ENCODE measurements around the gene WNT5B. TPM values are rescaled to one million over a fixed set of nuclear protein-coding genes. Genes with fewer than 3 reads are reported as not detected.

The WNT5B gene
- total and polyA plus RNA-seq, 9 of the 15 experiments (the other 6 are each of a cell fraction or from before 2014, with no cell fraction given), result 0.42 to 16.8 (median 5.4) TPM

DNA sequence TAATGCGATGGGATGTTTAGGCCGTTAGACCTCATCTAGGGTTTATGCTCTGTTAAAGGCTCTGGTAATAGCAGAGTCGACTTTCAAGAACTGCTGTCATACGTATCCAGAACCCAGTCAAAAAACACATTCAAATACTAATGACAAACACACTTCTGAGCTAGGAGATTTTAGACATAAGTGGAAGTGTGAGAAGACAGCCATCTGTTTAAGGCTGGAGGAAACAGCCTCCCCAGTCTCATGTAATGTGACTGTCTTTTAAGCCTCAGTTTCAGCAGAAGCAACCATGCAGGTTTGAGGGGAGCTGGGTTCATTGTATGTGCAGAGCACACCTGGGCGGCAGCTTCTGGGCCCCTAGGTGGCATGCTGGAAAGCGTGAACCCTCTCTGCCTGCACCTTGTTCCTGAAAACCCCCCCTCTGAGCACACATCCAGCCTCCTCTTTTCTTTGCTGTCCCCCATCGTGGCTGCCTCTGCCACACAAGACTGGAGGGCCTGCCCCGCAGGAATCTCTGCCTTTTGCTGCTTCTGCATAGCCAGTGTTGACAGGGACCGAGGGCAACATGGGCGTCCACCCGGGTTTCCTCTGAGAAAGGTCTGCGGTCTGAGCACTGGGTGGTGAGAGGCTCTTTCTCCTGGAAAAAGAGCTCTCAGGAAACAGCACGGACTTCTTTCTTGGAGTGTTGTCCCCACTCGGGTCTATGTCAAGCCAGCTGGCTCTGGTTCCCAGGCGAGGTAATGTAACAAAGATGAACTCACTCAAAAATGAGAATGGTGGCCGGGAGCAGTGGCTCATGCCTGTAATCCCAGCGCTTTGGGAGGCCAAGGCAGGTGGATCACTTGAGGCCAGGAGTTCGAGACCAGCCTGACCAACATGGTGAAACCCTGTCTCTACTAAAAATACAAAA lies 11.6 kb downstream of the WNT5B start:
- Histone ChIP-seq H3K9me3 (replicated peaks; ENCODE audit: control insufficient read depth, insufficient read depth, low read depth, low read length) (no peaks in the 10 kb centered on the region), H3K4me3 (no peak overlapping the region), H3K4me1 (replicated peaks in 1 of 2; ENCODE audit: control insufficient read depth in 2 of 2, insufficient read depth in 2 of 2, low read length in 2 of 2) (peaks cover 0 to 6% of the 10 kb centered on the region in 2 experiments; a peak in 4 of 5 replicates), H3K79me2 (ENCODE audit: control insufficient read depth, insufficient read depth, low read length) (no peaks in the 10 kb centered on the region), H3K4me2 (ENCODE audit: insufficient read depth, low read length) (no peak overlapping the region), H4K20me1 (replicated peaks; ENCODE audit: control insufficient read depth, insufficient read depth, low read length) (no peaks in the 10 kb centered on the region), H3K27ac (ENCODE audit: extremely low read depth, low read depth, low read length) (no peak overlapping the region), H3K9me1 (ENCODE audit: control insufficient read depth, insufficient read depth, low read length) (no peaks in the 10 kb centered on the region), H3K9ac (ENCODE audit: insufficient read depth in 1 of 2, low read depth in 2 of 2, low read length in 2 of 2) (no peak overlapping the region), H3K36me3 (ENCODE audit: control insufficient read depth, insufficient read depth, low read length) (no peaks in the 10 kb centered on the region; the same call in 2 of the 3 replicates), H3K27me3 (ENCODE audit: control insufficient read depth in 2 of 2, insufficient read depth in 2 of 2, low read length in 2 of 2) (no peaks in the 10 kb centered on the region), H2AFZ (ENCODE audit: low read depth, low read length) (no peak overlapping the region)
- FAIRE-seq (no peak), ATAC-seq (no peak), DNase-seq (ENCODE audit: extremely low read depth in 1 of 4, low spot score in 3 of 4) (no peak)
- WGBS (ENCODE audit: insufficient coverage, low coverage, missing lambda C conversion rate), result 77% methylated on average over 15 of the region's 18 CpGs
- ChIA-PET CTCF (ENCODE audit: low intra/inter-chr PET ratio) (no interaction called here), POLR2A (no interaction called here)
- no TSS peak for BruUV-seq (replicated peaks)
- intact Hi-C loops (cut with micrococcal nuclease), result no loop called here
- in situ Hi-C loops (cut with MboI), result no loop called here
- TF ChIP-seq ZNF232 (CRISPR knock-in tag; IDR thresholded peaks at IDR 0.05) (no peak), ZNF282 (CRISPR knock-in tag; IDR thresholded peaks at IDR 0.05) (no peak), PHTF2 (CRISPR knock-in tag; IDR thresholded peaks at IDR 0.05) (no peak), CCNT2 (IDR thresholded peaks at IDR 0.05; ENCODE audit: borderline replicate concordance, extremely low read depth, insufficient read length, low read depth, low read length) (no peak), EHMT2 (IDR thresholded peaks at IDR 0.05) (no peak), MECOM (CRISPR knock-in tag; IDR thresholded peaks at IDR 0.05) (no peak), ZNF707 (CRISPR knock-in tag; conservative IDR thresholded peaks at IDR 0.05) (no peak), ATF7 (IDR thresholded peaks at IDR 0.05) (no peak), FOXA1 (IDR thresholded peaks at IDR 0.05; ENCODE audit: borderline replicate concordance) (no peak)
- TF ChIP-seq, protein P1, sequence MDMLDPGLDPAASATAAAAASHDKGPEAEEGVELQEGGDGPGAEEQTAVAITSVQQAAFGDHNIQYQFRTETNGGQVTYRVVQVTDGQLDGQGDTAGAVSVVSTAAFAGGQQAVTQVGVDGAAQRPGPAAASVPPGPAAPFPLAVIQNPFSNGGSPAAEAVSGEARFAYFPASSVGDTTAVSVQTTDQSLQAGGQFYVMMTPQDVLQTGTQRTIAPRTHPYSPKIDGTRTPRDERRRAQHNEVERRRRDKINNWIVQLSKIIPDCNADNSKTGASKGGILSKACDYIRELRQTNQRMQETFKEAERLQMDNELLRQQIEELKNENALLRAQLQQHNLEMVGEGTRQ (CRISPR knock-in tag; IDR thresholded peaks at IDR 0.05), result no peak
- TF ChIP-seq, protein P2, sequence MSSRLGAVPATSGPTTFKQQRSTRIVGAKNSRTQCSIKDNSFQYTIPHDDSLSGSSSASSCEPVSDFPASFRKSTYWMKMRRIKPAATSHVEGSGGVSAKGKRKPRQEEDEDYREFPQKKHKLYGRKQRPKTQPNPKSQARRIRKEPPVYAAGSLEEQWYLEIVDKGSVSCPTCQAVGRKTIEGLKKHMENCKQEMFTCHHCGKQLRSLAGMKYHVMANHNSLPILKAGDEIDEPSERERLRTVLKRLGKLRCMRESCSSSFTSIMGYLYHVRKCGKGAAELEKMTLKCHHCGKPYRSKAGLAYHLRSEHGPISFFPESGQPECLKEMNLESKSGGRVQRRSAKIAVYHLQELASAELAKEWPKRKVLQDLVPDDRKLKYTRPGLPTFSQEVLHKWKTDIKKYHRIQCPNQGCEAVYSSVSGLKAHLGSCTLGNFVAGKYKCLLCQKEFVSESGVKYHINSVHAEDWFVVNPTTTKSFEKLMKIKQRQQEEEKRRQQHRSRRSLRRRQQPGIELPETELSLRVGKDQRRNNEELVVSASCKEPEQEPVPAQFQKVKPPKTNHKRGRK (tag; IDR thresholded peaks at IDR 0.05), result no peak

Measured in K562 (cell line).